ENCODE measurements around the gene GFPT2.

GRCh38 chr5:180375955-180376354 lies 22.8 kb upstream of the GFPT2 start:
- TF ChIP-seq CTCF (IDR thresholded peaks at IDR 0.05): no peak
- no peak for TF ChIP-seq POLR2A (IDR thresholded peaks at IDR 0.05)
